HEK293 (cell line): ENCODE data around the gene ADAR.

Experiments used
- BCL6B ChIP-seq: fragments of 450-650 bp; formaldehyde crosslinking; IDR thresholded peaks from 2 replicates; pipeline ENCODE4 v1.5.1; 2017; ENCODE audit warnings: missing biosample characterization, missing genetic modification characterization
- GLI4 ChIP-seq: fragments of 450-650 bp; formaldehyde crosslinking; IDR thresholded peaks from 2 replicates; pipeline ENCODE4 v1.5.1; 2016; ENCODE audit warnings: missing biosample characterization, missing genetic modification characterization
- HOXA7 ChIP-seq: sonication (generic); formaldehyde crosslinking; IDR thresholded peaks from 2 replicates; pipeline ENCODE4 v1.8.1; 2022; ENCODE audit warnings: missing genetic modification reagents, borderline replicate concordance
- MYNN ChIP-seq: fragments of 450-650 bp; formaldehyde crosslinking; IDR thresholded peaks from 2 replicates; pipeline ENCODE4 v1.5.1; 2016; ENCODE audit warnings: missing biosample characterization, missing genetic modification characterization, borderline replicate concordance
- SCRT1 ChIP-seq: fragments of 450-650 bp; formaldehyde crosslinking; IDR thresholded peaks from 2 replicates; pipeline ENCODE4 v1.5.1; 2016; ENCODE audit warnings: missing biosample characterization, missing genetic modification characterization, borderline replicate concordance
- TCF7L2 ChIP-seq: IDR thresholded peaks from 2 replicates; pipeline ENCODE4 v1.6.1; 2011; ENCODE audit warnings: low read depth, mild to moderate bottlenecking, inconsistent platforms, low read length, moderate library complexity, borderline replicate concordance
- ZBTB1 ChIP-seq: fragments of 450-650 bp; formaldehyde crosslinking; IDR thresholded peaks from 2 replicates; pipeline ENCODE4 v1.5.1; 2016; ENCODE audit warnings: missing biosample characterization, missing genetic modification characterization
- ZBTB21 ChIP-seq: fragments of 450-650 bp; formaldehyde crosslinking; IDR thresholded peaks from 2 replicates; pipeline ENCODE4 v1.5.1; 2017; ENCODE audit warnings: missing biosample characterization, missing genetic modification characterization
- ZBTB26 ChIP-seq: fragments of 450-650 bp; formaldehyde crosslinking; optimal IDR thresholded peaks from 2 replicates; pipeline ENCODE3; 2016; ENCODE audit warnings: missing biosample characterization, mild to moderate bottlenecking, missing genetic modification characterization
- ZBTB48 ChIP-seq: fragments of 450-650 bp; formaldehyde crosslinking; IDR thresholded peaks from 2 replicates; pipeline ENCODE4 v1.5.1; 2016; ENCODE audit warnings: missing biosample characterization, missing genetic modification characterization
- ZEB2 ChIP-seq: fragments of 450-650 bp; formaldehyde crosslinking; IDR thresholded peaks from 2 replicates; pipeline ENCODE4 v1.5.1; 2016; ENCODE audit warnings: missing biosample characterization, missing genetic modification characterization
- ZNF132 ChIP-seq: fragments of 450-650 bp; formaldehyde crosslinking; IDR thresholded peaks from 2 replicates; pipeline ENCODE4 v1.5.1; 2017; ENCODE audit warnings: missing biosample characterization, missing genetic modification characterization, borderline replicate concordance
- ZNF140 ChIP-seq: fragments of 450-650 bp; formaldehyde crosslinking; IDR thresholded peaks from 2 replicates; pipeline ENCODE4 v1.5.1; 2016; ENCODE audit warnings: missing biosample characterization, missing genetic modification characterization
- ZNF155 ChIP-seq: fragments of 450-650 bp; formaldehyde crosslinking; IDR thresholded peaks from 2 replicates; pipeline ENCODE4 v1.5.1; 2016; ENCODE audit warnings: missing biosample characterization, missing genetic modification characterization
- ZNF2 ChIP-seq: fragments of 450-650 bp; formaldehyde crosslinking; IDR thresholded peaks from 2 replicates; pipeline ENCODE4 v1.5.1; 2016; ENCODE audit warnings: missing biosample characterization, missing genetic modification characterization
- ZNF211 ChIP-seq: fragments of 450-650 bp; formaldehyde crosslinking; IDR thresholded peaks from 2 replicates; pipeline ENCODE4 v1.5.1; 2016; ENCODE audit warnings: low read depth, missing biosample characterization, missing genetic modification characterization
- ZNF223 ChIP-seq: fragments of 450-650 bp; formaldehyde crosslinking; IDR thresholded peaks from 2 replicates; pipeline ENCODE4 v1.5.1; 2016; ENCODE audit warnings: missing biosample characterization, missing genetic modification characterization
- ZNF24 ChIP-seq: fragments of 450-650 bp; formaldehyde crosslinking; IDR thresholded peaks from 2 replicates; pipeline ENCODE4 v1.5.1; 2016; ENCODE audit warnings: missing biosample characterization, missing genetic modification characterization
- ZNF280D ChIP-seq: fragments of 450-650 bp; formaldehyde crosslinking; IDR thresholded peaks from 2 replicates; pipeline ENCODE4 v1.5.1; 2016; ENCODE audit warnings: missing biosample characterization, missing genetic modification characterization
- ZNF404 ChIP-seq: fragments of 450-650 bp; formaldehyde crosslinking; IDR thresholded peaks from 2 replicates; pipeline ENCODE4 v1.5.1; 2017; ENCODE audit warnings: missing biosample characterization, missing genetic modification characterization
- ZNF510 ChIP-seq: fragments of 450-650 bp; formaldehyde crosslinking; IDR thresholded peaks from 2 replicates; pipeline ENCODE4 v1.5.1; 2018; ENCODE audit warnings: mild to moderate bottlenecking, missing genetic modification characterization, missing biosample characterization; ENCODE audit not compliant: insufficient replicate concordance
- ZNF600 ChIP-seq: fragments of 450-650 bp; formaldehyde crosslinking; IDR thresholded peaks from 2 replicates; pipeline ENCODE4 v1.5.1; 2016; ENCODE audit warnings: missing biosample characterization, missing genetic modification characterization
- ZNF623 ChIP-seq: fragments of 450-650 bp; formaldehyde crosslinking; IDR thresholded peaks from 2 replicates; pipeline ENCODE4 v1.5.1; 2016; ENCODE audit warnings: missing biosample characterization, missing genetic modification characterization
- ZNF677 ChIP-seq: fragments of 450-650 bp; IDR thresholded peaks from 2 replicates; pipeline ENCODE4 v1.5.0; 2018; ENCODE audit warnings: missing biosample characterization, mild to moderate bottlenecking, missing genetic modification characterization, moderate library complexity
- ZNF701 ChIP-seq: fragments of 450-650 bp; formaldehyde crosslinking; IDR thresholded peaks from 2 replicates; pipeline ENCODE4 v1.5.1; 2016; ENCODE audit warnings: missing biosample characterization, missing genetic modification characterization
- ZNF747 ChIP-seq: fragments of 450-650 bp; formaldehyde crosslinking; IDR thresholded peaks from 2 replicates; pipeline ENCODE4 v1.5.1; 2016; ENCODE audit warnings: missing biosample characterization, missing genetic modification characterization
- ZNF777 ChIP-seq: fragments of 450-650 bp; formaldehyde crosslinking; IDR thresholded peaks from 2 replicates; pipeline ENCODE4 v1.5.1; 2017; ENCODE audit warnings: missing biosample characterization, missing genetic modification characterization, borderline replicate concordance
- TF ChIP-seq, protein P1 (sequence below): fragments of 450-650 bp; IDR thresholded peaks from 2 replicates; pipeline ENCODE4 v1.5.1; 2018; ENCODE audit warnings: missing biosample characterization, missing genetic modification characterization
- TF ChIP-seq, protein P2 (sequence below): fragments of 450-650 bp; formaldehyde crosslinking; IDR thresholded peaks from 2 replicates; pipeline ENCODE4 v1.5.1; 2016; ENCODE audit warnings: missing biosample characterization, missing genetic modification characterization
- TF ChIP-seq, protein P3 (sequence below): IDR thresholded peaks from 2 replicates; pipeline ENCODE4 v1.6.1; 2011; ENCODE audit warnings: mild to moderate bottlenecking, low read depth, low read length, borderline replicate concordance

ADAR gene

DNA sequence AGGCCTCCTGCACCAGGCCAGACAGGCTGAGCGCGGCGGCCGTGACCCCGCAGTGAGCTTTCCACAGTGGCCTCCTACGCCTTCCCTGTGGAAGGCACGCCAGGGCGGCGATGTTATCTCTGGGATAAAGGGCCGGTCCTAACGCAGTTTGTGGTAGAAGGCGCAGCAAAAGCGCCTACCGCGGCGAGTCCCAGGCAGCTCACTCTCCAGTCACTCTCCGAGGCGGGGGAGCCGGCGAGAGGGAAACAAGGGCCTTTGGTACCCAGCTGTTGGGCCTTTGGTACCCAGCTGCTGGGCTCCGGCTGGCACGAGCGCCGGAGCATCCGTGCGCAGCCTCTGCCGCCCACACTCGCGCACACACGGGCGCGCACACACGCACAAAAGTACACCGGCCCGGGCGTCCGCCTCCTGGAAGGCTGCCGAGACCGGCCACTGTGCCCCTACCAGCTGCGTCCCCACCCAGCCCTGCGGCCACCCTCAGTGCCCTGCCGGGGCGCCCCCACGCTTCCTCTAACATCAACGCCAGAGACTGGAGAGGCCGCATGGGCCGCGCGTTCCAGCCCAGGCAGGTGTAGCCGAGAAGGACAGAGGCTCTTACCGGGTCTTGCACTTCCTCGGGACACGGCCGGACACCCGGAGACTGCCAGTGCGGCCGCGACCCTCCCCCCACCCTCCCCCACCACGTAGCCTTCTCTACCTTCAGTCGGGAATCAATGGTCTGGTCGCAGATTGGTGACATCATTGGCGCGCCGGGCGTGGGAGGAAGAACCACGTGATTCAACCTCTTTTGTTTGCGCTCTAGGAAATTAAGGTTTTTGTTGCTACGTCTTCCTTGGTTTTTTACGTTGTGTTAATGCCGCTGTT is 19.5 kb upstream of the ADAR start (continued):
- TF ChIP-seq ZNF280D (tag by site-specific recombination) (no peak), ZNF223 (tag by site-specific recombination) (no peak), ZBTB1 (tag by site-specific recombination) (no peak), ZNF747 (tag by site-specific recombination) (no peak), ZNF600 (peak; percentile 80), MYNN (no peak), ZNF623 (peak; percentile 10; the same call in 1 of the 2 replicates), HOXA7 (no peak), ZNF24 (tag by site-specific recombination) (peak; percentile 88), ZNF701 (tag by site-specific recombination) (no peak), GLI4 (no peak), ZNF140 (no peak), ZBTB26 (tag by site-specific recombination) (peak; percentile 97), SCRT1 (tag by site-specific recombination) (no peak), ZNF404 (tag by site-specific recombination) (no peak), ZNF132 (tag by site-specific recombination) (no peak), ZEB2 (tag by site-specific recombination) (no peak; the same call in 1 of the 2 replicates), ZNF2 (tag by site-specific recombination) (peak; percentile 43; the same call in 1 of the 2 replicates), ZNF510 (tag by site-specific recombination) (no peak), ZNF155 (tag by site-specific recombination) (no peak), TCF7L2 (no peak), ZBTB21 (tag by site-specific recombination) (no peak; the same call in 1 of the 2 replicates), ZBTB48 (tag by site-specific recombination) (0 out of 2 replicates have a peak, but pooled peaks have one; percentile 19), ZNF211 (tag by site-specific recombination) (no peak), BCL6B (tag by site-specific recombination) (peak; percentile 97), ZNF777 (tag by site-specific recombination) (no peak), ZNF677 (no peak)
- TF ChIP-seq, protein P1, sequence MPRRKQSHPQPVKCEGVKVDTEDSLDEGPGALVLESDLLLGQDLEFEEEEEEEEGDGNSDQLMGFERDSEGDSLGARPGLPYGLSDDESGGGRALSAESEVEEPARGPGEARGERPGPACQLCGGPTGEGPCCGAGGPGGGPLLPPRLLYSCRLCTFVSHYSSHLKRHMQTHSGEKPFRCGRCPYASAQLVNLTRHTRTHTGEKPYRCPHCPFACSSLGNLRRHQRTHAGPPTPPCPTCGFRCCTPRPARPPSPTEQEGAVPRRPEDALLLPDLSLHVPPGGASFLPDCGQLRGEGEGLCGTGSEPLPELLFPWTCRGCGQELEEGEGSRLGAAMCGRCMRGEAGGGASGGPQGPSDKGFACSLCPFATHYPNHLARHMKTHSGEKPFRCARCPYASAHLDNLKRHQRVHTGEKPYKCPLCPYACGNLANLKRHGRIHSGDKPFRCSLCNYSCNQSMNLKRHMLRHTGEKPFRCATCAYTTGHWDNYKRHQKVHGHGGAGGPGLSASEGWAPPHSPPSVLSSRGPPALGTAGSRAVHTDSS (tag by site-specific recombination) = no peak
- TF ChIP-seq, protein P2, sequence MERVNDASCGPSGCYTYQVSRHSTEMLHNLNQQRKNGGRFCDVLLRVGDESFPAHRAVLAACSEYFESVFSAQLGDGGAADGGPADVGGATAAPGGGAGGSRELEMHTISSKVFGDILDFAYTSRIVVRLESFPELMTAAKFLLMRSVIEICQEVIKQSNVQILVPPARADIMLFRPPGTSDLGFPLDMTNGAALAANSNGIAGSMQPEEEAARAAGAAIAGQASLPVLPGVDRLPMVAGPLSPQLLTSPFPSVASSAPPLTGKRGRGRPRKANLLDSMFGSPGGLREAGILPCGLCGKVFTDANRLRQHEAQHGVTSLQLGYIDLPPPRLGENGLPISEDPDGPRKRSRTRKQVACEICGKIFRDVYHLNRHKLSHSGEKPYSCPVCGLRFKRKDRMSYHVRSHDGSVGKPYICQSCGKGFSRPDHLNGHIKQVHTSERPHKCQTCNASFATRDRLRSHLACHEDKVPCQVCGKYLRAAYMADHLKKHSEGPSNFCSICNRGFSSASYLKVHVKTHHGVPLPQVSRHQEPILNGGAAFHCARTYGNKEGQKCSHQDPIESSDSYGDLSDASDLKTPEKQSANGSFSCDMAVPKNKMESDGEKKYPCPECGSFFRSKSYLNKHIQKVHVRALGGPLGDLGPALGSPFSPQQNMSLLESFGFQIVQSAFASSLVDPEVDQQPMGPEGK (tag by site-specific recombination) = peak; percentile 89
- TF ChIP-seq, protein P3, sequence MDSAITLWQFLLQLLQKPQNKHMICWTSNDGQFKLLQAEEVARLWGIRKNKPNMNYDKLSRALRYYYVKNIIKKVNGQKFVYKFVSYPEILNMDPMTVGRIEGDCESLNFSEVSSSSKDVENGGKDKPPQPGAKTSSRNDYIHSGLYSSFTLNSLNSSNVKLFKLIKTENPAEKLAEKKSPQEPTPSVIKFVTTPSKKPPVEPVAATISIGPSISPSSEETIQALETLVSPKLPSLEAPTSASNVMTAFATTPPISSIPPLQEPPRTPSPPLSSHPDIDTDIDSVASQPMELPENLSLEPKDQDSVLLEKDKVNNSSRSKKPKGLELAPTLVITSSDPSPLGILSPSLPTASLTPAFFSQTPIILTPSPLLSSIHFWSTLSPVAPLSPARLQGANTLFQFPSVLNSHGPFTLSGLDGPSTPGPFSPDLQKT = no peak
